GM21825 (cell line): ENCODE measurements around the gene PNKP.
A peak's percentile ranks its signal among the peaks of the same experiment; 100 is the strongest.

Experiments used
- ATAC-seq: cut with Tn5 transposase; IDR thresholded peaks from one replicate; pipeline ENCODE4 v1.9.1; 2021; ENCODE audit warnings: mild to moderate bottlenecking, moderate library complexity; ENCODE audit not compliant: unreplicated experiment

The PNKP gene

DNA sequence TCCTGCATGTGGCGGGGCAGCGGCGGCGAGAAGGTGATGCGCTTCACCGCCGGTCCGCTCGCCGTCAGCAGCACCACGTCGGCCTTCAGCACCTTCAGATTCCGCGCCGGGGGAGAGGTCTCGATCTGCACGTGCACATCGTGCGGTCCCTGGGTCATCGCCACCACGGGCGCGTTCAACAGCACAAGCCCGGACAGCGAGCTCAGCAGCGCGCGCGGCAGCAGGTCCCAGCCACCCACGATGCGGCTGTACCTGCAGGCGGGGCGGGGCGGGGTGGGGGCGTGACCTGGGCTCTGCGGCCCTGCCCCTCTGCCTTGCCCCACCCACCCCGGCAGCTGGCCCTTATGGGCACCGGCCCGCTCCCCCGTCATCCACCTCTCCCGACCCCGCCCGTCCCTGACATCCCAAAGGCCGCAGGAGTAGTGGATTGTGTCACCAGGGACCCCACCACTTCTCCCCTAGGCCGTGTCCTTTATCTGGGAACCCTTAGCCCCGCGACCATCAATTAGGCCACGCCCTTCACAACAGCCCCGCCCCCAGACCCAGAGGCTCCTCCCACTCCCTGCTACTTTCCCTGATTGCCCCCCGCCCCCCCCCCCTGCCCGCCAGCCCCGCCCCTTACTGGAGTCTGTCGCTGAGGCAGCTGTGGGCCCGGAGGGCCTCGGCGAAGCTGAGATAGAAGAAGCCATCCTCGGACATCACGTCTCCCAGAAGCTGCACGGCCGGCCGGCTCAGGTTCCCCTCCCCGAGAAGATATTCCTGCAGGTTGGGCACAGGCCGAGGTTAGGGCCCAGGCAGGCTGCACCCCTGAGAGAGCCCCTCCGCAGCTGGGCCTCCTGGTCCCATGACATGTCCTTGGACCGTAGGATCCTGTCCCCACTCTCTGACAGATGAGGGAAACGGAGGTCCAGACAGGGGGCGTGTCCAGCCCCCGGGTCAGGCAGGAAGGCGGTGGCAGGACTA lies 23.3 kb upstream of the PNKP start:
- no peak for ATAC-seq

DNA sequence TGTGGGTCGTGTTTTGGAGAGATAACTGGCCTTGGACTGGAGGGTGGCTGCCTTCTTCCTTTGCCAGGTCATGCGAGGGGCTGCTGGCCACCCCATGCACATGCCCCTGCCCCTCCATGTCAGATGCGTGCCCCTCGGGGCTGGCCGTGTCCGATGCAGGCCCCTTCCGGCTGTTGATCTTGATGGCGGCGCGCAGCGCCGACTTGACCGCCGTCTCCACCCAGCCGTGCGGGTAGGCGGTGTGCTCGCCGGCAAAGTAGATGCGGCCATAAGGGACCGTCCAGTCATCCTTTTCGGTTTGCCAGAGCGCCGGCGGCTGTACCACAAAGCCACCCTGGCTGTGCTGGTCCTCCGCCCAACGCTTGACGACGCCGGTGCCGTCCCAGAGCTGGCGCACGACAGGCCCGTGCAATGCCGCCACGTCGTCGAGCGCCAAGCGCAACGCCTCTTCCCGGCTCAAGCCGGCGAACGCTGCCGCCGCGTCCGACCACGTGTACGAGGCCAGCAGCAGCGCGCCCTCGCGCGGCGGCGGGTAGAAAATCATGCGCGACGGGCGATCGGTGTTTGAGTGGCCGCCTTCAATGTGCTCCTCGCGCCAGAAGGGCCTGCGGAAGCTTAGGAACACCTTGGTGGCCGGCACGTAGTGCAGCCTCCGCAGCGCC lies 22.4 kb upstream of the PNKP start:
- no peak for ATAC-seq

DNA sequence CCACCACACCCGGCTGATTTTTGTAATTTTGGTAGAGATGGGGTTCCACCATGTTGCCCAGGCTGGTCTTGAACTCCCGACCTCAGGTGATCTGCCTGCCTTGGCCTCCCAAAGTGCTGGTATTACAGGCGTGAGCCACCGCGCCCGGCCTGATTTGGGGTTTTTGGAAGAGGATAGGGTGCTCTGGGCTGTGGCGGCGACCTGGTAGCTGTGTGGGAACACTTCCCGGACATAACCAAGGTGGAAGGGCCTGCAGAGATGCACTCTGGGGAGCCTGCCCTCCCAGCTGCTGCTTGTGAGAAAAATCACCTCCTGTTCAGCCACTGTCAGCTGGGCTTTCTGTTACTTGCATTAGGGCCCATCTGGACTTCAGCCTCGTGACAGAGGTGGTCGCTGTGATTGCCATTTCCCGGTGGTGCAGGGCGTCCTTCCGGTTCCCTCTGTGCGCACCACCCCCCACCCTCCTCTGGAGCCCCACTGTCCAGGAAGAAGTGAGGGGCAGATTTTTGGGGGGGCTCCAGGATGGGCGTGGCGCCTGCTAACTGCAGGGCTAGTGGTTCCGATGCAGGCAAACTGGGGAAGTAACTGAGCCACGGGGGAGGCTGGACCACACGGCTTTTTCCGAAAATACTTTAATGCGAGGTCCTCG lies 21.8 kb upstream of the PNKP start:
- ATAC-seq, result no peak

DNA sequence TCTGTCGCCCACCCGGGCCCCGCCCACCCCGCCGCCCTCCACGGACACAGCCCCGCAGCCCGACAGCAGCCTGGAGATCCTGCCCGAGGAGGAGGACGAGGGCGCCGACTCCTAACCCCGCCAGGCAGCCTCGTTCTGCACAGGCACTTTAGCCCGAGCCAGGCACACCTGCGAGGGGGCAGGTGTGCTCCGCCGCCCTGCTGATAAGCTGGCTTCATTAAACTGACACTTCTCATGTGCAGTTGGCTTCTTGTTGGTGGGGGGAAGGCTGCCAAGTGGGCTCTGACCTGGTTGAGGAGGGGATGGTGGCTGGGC lies 21.1 kb upstream of the PNKP start:
- ATAC-seq, result no peak

DNA sequence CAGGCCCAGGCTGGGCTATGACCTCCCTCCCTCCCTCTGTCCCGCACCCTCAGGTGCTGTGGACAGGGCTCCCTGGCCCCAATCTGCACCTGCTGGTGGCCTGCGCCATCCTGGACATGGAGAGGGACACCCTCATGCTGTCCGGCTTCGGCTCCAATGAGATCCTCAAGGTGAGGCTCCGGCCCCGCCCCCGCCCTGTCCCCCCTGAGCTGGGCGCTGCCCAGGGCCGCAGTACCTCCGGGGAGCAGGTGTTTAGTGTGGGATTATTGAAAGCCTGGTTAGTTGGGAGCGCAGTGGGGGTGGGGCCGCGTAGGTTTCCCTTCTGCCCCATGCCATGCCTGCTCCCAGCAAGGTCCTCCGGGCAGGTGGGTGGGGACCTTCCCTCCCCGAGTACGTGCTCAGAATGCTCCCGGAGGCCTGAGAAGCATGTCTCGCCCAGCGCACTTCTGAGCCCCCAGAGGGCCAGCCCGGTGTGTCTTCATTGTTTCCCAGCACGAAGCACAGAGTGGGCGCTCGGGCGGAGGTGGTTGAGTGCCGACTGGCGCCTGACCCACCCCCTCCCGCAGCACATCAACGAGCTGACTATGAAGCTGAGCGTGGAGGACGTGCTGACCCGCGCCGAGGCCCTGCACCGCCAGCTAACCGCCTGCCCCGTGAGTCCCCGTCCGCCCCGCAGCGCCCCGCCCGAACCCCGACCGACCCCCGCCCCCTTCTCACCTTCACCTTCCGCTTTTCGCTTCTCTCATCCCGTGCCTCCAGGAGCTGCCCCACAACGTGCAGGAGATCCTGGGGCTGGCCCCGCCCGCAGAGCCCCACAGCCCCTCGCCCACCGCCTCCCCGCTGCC lies 20.5 kb upstream of the PNKP start:
- no peak for ATAC-seq

DNA sequence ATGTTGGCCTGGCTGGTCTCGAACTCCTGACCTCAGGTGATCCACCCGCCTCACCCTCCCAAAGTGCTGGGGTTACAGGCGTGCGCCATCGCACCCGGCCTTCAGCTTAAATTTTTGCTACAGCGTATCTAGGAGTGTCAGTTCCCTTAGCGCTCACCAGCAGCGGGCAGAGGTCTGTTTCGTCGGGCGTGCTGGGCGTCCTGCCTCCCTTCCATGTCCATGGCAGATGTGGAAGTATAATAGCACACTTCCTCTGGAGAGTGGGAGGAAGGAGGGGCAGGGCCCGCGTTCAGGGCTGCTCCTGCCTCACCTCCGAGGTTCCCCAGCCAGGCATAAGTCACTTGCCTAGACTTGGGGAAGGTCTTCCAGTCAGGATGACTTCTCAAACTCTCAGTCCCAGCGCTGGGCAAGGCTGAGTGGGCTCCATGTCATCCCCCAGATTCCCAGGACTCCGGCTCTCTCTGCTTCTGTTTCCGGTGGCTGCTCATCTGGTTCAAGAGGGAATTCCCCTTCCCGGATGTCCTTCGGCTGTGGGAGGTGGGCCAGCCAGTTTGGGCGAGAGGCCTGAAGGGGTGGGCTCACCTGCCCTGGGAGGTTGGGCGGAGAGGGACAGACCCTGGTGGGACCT lies 19.8 kb upstream of the PNKP start:
- no peak for ATAC-seq

DNA sequence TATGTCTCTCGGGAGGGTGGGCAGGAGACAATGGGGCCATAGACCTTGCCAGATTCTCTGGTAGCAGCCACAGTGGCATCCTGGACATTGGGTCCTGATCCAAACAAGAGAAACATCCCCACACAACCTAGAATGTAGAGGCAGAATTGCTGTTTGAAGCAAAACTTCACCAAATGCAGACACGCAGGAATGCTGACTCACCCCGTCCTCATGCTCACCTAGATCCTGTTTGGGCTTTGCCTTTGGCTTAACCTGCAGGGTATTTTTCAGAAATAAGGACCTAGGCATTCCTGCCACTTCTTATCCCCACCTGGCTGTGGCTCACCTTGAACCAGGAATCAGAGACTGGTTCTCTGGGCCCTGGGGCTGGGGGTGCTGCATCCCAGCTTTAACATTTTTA lies 17.4 kb upstream of the PNKP start:
- no peak for ATAC-seq

DNA sequence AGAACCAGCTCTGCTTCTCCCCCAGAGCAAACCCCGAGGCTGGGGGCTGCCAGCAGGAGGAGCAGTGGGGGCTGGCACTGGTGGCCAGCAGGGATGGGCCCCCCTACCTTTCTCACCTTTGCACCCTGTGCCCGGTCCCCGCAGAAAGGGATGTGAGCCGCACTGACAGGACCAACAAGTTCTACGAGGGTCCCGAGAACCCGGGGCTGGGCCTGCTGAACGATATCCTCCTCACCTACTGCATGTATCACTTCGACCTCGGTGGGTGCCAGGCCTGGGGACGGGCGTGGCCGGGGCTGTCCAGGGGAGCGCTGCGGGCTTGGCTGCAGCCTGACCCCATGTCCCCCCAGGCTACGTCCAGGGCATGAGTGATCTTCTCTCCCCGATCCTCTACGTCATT lies 16.7 kb upstream of the PNKP start:
- no peak for ATAC-seq

DNA sequence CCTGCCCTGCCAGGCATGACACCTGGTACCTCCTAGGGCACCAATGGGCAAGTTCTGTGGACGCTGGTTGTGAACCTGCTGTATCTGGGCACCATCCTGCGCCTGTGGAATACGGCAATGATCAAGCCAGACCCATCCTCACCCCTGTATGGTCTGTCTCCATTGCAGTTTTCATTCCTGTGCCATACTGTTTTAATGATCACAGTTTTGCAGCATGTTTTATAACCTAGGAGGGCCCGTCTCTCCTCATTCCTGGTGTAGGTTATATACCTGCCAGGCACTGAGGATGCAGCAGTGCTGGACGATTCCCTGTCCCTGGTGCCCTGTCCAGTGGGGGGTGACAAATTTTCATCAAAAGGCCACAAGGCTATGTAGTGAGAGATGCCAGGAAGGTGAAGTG lies 15.7 kb upstream of the PNKP start:
- ATAC-seq, result no peak

DNA sequence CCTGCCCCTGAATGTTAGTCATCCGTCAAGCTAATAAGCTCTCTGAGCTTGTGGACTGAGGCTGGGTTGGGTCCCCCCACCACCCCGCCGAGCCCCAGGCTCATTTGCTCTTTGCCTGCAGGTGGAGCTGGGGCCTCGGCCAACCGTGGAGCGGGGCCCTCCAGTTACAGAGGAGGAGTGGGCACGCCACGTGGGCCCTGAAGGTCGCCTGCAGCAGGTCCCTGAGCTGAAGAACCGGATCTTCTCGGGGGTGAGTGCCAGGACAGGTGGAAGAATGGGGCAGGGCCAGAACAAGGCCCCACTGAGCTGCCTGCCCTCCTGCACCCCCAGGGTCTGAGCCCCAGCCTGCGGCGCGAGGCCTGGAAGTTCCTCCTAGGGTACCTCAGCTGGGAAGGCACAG lies 15.3 kb upstream of the PNKP start:
- no peak for ATAC-seq

DNA sequence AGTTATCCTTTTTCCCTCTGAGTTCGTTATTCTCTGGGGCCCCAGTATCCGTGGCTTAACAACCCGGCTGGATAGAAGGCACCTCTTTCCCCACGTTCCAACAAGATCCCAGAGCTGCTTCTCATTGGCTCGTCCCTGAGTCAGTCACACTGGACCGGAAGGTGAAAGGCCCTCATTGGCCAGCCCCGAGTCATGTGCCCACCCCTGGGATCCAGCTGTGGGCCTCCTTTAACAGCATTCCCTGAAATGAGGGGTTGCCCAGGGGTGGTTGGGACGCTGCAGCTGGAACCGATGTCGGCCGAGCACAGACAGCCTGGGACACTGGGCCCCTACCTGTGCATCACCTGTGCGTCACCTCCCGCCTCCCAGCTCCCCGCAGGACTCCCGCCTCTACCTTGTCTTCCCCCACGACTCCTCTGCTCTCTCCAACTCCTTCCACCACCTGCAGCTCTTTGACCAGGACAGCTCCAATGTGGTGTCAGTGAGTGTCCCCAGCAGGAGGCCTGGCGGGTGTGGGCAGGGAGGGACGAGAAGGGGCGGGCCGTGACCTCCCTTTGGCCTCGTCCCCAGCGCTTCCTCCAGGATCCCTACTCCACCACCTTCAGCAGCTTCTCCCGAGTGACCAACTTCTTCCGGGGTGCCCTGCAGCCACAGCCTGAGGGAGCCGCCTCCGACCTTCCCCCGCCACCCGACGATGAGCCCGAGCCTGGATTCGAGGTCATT lies 14.5 kb upstream of the PNKP start:
- no peak for ATAC-seq

DNA sequence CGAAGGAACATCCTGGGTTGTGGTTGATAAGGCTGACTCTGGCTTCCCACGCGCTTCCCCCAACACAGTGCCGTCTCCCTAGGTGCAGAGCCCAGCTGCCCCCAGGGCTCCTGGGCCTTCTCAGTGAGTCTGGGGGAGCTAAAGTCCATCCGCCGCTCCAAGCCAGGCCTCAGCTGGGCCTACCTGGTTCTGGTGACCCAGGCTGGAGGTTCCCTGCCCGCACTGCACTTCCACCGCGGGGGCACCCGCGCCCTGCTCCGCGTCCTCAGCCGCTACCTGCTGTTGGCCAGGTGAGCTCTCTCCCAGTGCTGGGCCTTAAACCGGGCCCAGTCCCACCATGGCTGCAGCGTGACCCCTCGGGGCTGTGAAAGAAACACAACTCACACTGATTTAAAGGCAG lies 13.8 kb upstream of the PNKP start:
- no peak for ATAC-seq

DNA sequence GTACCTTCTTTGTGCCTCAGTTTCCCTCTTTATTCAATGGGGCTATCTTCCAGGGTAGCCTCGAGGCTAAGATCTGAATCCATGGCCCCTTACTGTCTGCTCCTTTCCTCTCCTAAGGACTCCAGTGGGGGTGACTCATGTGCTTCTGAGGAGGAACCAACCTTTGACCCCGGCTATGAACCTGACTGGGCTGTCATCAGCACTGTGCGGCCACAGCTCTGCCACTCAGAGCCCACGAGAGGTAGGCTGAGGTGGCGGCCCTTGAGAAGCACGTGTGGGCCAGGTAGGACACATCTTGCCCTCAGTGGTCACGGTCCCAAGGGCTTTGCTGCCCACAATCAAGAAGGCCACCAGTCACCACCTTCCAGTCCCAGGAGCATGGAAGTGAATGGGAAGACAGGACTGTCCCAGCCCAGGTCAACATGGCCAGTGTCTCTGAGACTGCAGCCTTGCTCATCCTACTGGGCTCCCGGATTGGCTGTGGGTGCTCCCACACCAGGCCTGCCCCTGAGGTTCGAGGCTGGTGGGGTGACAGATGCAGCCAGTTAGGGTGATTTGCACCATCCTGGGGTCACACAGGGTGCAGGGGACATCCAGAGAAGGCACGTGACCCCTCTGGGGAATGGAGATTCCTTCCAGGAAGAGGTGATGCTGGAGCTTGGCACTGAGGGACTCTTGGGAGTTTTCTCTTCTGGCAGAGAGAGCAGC lies 12.9 kb upstream of the PNKP start:
- no peak for ATAC-seq

DNA sequence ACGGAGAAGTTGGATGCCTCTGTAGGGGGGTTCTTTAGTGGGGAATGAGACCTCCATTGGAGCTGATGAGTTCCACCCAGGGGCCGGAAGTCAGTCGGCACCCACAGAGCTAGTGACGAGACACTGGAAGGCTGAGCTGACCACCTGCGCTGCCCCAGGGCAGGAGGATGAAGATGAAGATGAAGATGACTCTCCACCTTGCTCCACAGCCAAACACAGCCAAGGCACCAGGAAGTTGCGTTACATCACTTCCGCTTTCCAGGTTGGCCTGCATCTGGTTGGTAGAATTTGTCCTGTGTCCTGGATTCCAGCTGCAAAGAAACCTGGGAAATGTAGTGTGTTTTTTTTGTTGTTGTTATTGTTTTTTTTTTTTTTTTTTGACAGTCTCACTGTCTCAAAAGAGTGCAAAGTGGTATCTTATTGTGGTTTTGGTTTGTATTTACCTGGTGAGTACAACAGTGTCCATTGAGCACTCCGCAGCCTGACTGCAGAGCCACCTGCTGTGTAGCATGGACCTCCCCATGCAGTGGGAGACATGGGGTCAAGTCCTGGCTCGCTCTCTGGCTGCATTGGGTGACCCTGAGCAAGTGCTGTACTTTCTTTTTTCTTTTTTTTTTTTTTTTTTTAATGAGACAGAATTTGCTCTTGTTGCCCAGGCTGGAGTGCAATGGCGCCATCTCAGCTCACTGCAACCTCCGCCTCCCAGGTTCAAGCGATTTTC lies 12.0 kb upstream of the PNKP start:
- ATAC-seq, result no peak

DNA sequence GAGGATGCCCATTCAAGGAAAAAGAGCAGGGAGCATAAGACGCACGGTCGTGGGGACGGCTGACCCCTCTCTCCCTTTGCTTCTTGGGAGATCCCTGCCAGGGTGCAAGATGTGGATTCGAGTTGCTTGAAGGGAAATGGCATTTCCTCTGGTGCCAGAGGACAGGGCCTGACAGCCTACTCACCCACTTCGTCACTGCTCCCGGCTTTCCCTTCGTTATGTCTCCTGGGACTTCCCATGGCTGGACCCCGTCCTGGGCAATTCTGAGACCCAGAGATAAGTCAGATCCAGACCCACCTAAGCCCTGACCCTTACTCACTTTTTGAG lies 11.3 kb upstream of the PNKP start:
- ATAC-seq, result no peak

DNA sequence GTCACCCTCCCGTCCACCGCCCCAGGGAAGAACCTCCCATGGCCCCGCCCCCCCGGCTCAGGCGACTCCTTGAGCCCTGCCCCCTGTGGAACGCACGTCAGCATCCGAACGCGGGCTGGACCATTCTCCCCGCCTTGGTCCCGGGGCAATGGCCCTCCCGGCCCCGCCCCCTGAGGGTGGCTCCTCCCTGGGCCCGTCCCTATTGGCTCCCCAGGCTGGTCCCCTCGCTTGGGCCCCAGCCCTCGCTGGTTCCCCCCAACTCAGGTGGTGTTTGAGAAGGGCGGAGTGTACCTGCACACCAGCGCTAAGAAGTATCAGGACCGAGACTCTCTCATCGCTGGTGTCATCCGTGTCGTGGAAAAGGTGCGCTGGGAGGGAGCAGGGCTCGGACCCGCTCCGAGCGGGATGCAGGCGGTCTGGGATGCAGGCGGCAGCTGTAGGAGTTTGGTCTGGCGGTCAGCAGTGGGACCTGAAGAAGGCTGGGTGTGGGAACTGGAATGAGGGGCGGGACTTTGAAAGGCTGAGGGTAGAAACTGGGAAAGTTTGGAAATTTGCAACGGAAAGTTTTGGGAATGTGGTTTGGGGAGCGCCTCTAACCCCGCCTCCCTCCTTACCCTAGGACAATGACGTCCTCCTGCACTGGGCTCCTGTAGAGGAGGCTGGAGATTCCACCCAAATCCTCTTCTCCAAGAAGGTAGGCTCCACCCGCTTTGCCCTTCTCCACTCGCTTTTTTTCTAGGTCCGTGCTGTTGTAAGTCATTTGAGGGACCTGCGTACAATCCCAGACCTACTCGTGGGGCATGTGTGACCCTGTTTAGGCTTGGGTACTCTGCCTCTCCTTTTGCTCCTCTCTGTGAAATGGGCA lies 10.7 kb upstream of the PNKP start:
- peak; percentile 48 for ATAC-seq

DNA sequence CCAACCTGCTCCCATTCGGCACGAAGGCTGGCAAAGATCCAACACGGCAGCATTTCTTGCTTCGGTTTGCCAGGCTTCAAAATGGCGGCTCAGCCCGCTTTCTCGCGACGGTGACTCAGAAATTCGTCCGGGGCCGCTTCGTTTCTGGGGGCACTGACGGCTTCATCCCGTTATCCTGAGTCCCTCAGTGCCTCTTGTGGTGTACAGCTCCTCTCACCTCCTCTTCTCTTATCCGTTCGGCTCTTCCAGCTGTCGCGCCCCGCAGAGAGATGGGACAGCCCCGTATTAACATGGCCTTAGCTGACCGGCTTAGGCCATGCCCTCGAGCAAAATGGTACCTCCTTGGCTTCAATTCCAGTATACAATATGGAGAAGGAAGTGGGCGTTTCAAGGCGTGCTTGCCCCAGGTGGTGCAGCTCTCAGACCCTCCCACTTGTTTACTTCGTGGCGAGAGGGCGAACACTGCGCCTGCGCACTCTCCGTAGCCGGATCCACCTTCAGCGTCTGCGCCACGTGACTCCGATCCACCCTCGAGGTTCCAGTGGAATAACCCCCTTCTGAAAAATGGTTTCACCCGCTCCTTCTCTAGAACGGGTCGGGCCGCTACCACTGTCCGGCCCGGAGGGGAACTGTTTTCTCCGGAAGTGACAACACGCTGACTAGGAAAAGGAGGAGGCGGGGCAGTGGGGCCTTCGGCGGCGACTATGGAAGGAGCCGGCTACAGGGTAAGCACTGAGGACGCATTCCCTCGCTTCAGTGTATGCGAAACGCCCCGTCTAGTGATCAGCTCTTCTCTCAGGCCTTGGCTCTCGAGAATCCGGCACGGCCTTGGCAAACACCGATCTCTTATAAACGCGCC lies 9.9 kb upstream of the PNKP start, which contains the start of the genes AKT1S1 and TBC1D17:
Gene AKT1S1 (minus strand): TSS at position 336 of the 859 bp plus-strand sequence. CDS start 4,060 bp downstream, outside the sequence.
Gene TBC1D17 (plus strand): TSS at position 683 of the 859 bp plus-strand sequence. CDS start 22 bp downstream, at position 705.
- ATAC-seq, result peak; percentile 53
